ENCODE results near the gene B4GALT4.
"Not testable (repeated sequence)": the region's sequence is repeated elsewhere in the genome, so short reads cannot be mapped to it uniquely, and the experiment has no call there.

The B4GALT4 gene

GRCh38 chr3:119257111-119257510 lies 16.4 kb upstream of the B4GALT4 start:
- H3K27me3 ChIP-seq (replicated peaks; ENCODE audit: control insufficient read depth, insufficient read depth, low read length) = no peaks in the 10 kb centered on the region
- no peaks in the 10 kb centered on the region for H3K36me3 ChIP-seq (ENCODE audit: control insufficient read depth, insufficient read depth, low read length)
- H3K4me3 ChIP-seq (replicated peaks; ENCODE audit: low read depth, low read length) = no peak overlapping the region
- TF ChIP-seq CTCF (IDR thresholded peaks at IDR 0.05; ENCODE audit: insufficient read depth, low read length, poor library complexity, severe bottlenecking) = no peak
- DNase-seq (ENCODE audit: extremely low read depth, insufficient read length) = no peak

GRCh38 chr3:119255214-119255613 lies 14.5 kb upstream of the B4GALT4 start:
- no peak overlapping the region for H3K4me3 ChIP-seq (replicated peaks; ENCODE audit: low read depth, low read length)
- no peak for TF ChIP-seq CTCF (IDR thresholded peaks at IDR 0.05; ENCODE audit: insufficient read depth, low read length, poor library complexity, severe bottlenecking)
- no peak for DNase-seq (ENCODE audit: extremely low read depth, insufficient read length)
- no peaks in the 10 kb centered on the region for H3K36me3 ChIP-seq (ENCODE audit: control insufficient read depth, insufficient read depth, low read length)
- no peaks in the 10 kb centered on the region for H3K27me3 ChIP-seq (replicated peaks; ENCODE audit: control insufficient read depth, insufficient read depth, low read length)

- Histone ChIP-seq H3K36me3 (ENCODE audit: control insufficient read depth, insufficient read depth, low read length) (no peaks in the 10 kb centered on the region), H3K27me3 (replicated peaks; ENCODE audit: control insufficient read depth, insufficient read depth, low read length) (no peaks in the 10 kb centered on the region), H3K4me3 (replicated peaks; ENCODE audit: low read depth, low read length) (no peak overlapping the region)
- no peak for TF ChIP-seq CTCF (IDR thresholded peaks at IDR 0.05; ENCODE audit: insufficient read depth, low read length, poor library complexity, severe bottlenecking)
- DNase-seq (ENCODE audit: extremely low read depth, insufficient read length) = no peak
Observed at GRCh38 chr3:119245778-119246177, 5.1 kb upstream of the B4GALT4 start.

- H3K27me3 ChIP-seq (replicated peaks; ENCODE audit: control insufficient read depth, insufficient read depth, low read length) = no peaks in the 10 kb centered on the region
- TF ChIP-seq CTCF (IDR thresholded peaks at IDR 0.05; ENCODE audit: insufficient read depth, low read length, poor library complexity, severe bottlenecking) = no peak
- H3K4me3 ChIP-seq (replicated peaks; ENCODE audit: low read depth, low read length) = no peak overlapping the region
- DNase-seq (ENCODE audit: extremely low read depth, insufficient read length) = no peak
- H3K36me3 ChIP-seq (ENCODE audit: control insufficient read depth, insufficient read depth, low read length) = no peaks in the 10 kb centered on the region
Observed at GRCh38 chr3:119243712-119244111, 3.0 kb upstream of the B4GALT4 start.

- not testable (repeated sequence) for H3K36me3 ChIP-seq (ENCODE audit: control insufficient read depth, insufficient read depth, low read length); H3K4me3 ChIP-seq (replicated peaks; ENCODE audit: low read depth, low read length); DNase-seq (ENCODE audit: extremely low read depth, insufficient read length); H3K27me3 ChIP-seq (replicated peaks; ENCODE audit: control insufficient read depth, insufficient read depth, low read length)
Observed at GRCh38 chr3:119243058-119243529, 2.4 kb upstream of the B4GALT4 start.

- DNase-seq (ENCODE audit: extremely low read depth, insufficient read length); H3K4me3 ChIP-seq (replicated peaks; ENCODE audit: low read depth, low read length); H3K36me3 ChIP-seq (ENCODE audit: control insufficient read depth, insufficient read depth, low read length); H3K27me3 ChIP-seq (replicated peaks; ENCODE audit: control insufficient read depth, insufficient read depth, low read length): not testable (repeated sequence)
Observed at GRCh38 chr3:119242387-119243057, 1.8 kb upstream of the B4GALT4 start.

- TF ChIP-seq CTCF (IDR thresholded peaks at IDR 0.05; ENCODE audit: insufficient read depth, low read length, poor library complexity, severe bottlenecking) = no peak
- Histone ChIP-seq H3K27me3 (replicated peaks; ENCODE audit: control insufficient read depth, insufficient read depth, low read length) (no peaks in the 10 kb centered on the region), H3K4me3 (replicated peaks; ENCODE audit: low read depth, low read length) (peak overlapping the region; percentile 81), H3K36me3 (ENCODE audit: control insufficient read depth, insufficient read depth, low read length) (no peaks in the 10 kb centered on the region)
- no peak for DNase-seq (ENCODE audit: extremely low read depth, insufficient read length)
Observed at GRCh38 chr3:119240101-119240590, 532 bp downstream of the B4GALT4 start.
